HCT116 (cell line): ENCODE data around the gene TAS2R13. TPM values are rescaled to one million over a fixed set of nuclear protein-coding genes. Genes with fewer than 3 reads are reported as not detected.

Experiments used
- ATAC-seq: fragments of 200-7000 bp; cut with Tn5 transposase; 2 replicates; pipeline ENCODE4 v1.9.1; 2020; ENCODE audit warnings: mild to moderate bottlenecking, moderate library complexity
- Bru-seq: library from RNA; stranded (reverse); fragments of 400-500 nt; gene quantifications from one replicate; lab custom pipeline; 2021; lab: Mats Ljungman, UMichigan
- BruChase-seq, 2 experiments: library from RNA; stranded (reverse); fragments of 400-500 nt; gene quantifications; one replicate each; lab custom pipeline; 2021; lab: Mats Ljungman, UMichigan
- BruUV-seq: library from RNA; stranded (reverse); fragments of 400-500 nt; replicated peaks from 2 replicates; lab custom pipeline; 2021; lab: Mats Ljungman, UMichigan
- CTCF ChIA-PET: fragments of 300-600 bp; sonication (Branson Sonifier 250); formaldehyde crosslinking; loops from one replicate; lab custom pipeline; 2021; ENCODE audit warnings: antibody characterized with exemption; lab: Charles Lee
- POLR2A ChIA-PET: fragments of 300-600, 350-600 bp; sonication (Branson Sonifier 250); formaldehyde crosslinking; loops from one replicate; lab custom pipeline; 2021; ENCODE audit warnings: antibody characterized with exemption; lab: Charles Lee
- RAD21 ChIA-PET, 2 experiments: fragments of 300-600 bp; sonication (Branson Sonifier 250); formaldehyde crosslinking; loops; one replicate each; lab custom pipeline; 2023; ENCODE audit warnings: low total read pairs in 2 of 2; ENCODE audit not compliant: uncharacterized antibody in 2 of 2, unreplicated experiment in 2 of 2, low non-redundant PET in 1 of 2; lab: Charles Lee
- DNase-seq: peaks from one replicate; pipeline ENCODE4 v3.0.0-alpha.2; 2010; ENCODE audit warnings: low read depth, low spot score
- H2AFZ ChIP-seq: fragments of 200-600 bp; shearing (Covaris generic), sonication (generic); 2 replicates; pipeline ENCODE4 v1.6.1; 2017; ENCODE audit warnings: low read depth, mixed run types, mixed read lengths, antibody characterized with exemption, low read length; ENCODE audit not compliant: poor library complexity, severe bottlenecking
- H3K27ac ChIP-seq: 2 replicates; pipeline ENCODE4 v1.5.1; 2012; ENCODE audit warnings: low read depth, low read length
- H3K27me3 ChIP-seq: fragments of 200-600 bp; sonication (generic); 2 replicates; pipeline ENCODE4 v1.6.1; 2016; ENCODE audit warnings: mixed run types, low read length, mixed read lengths; ENCODE audit not compliant: insufficient read depth
- H3K36me3 ChIP-seq, 2 experiments: fragments of 200-500 bp in 1 of 2; fragments of 200-600 bp in 1 of 2; sonication (Bioruptor generic) in 1 of 2; sonication (generic) in 1 of 2; 2 replicates each; pipeline versions ENCODE4 v1.5.1 to v1.6.1; 2014 to 2016; ENCODE audit warnings: low read length in 2 of 2, inconsistent platforms in 1 of 2, mixed read lengths in 1 of 2, mixed run types in 1 of 2; ENCODE audit not compliant: insufficient read depth in 2 of 2, control insufficient read depth in 1 of 2
- H3K4me1 ChIP-seq, 2 experiments: fragments of 200-600 bp in 1 of 2; sonication (generic) in 1 of 2; 2 replicates each; pipeline versions ENCODE4 v1.5.1 to v1.6.1; 2012 to 2017; ENCODE audit warnings: low read length in 2 of 2, inconsistent platforms in 1 of 2, mild to moderate bottlenecking in 1 of 2, mixed read lengths in 1 of 2, mixed run types in 1 of 2, moderate library complexity in 1 of 2; ENCODE audit not compliant: insufficient read depth in 2 of 2, control insufficient read depth in 1 of 2
- H3K4me2 ChIP-seq: fragments of 200-600 bp; sonication (generic); 2 replicates; pipeline ENCODE4 v1.6.1; 2017; ENCODE audit warnings: mixed run types, low read length, mixed read lengths
- H3K4me3 ChIP-seq, 2 experiments: fragments of 200-600 bp in 1 of 2; sonication (generic) in 1 of 2; replicated peaks in 1 of 2; 2 replicates each; pipeline ENCODE4 v1.5.1; 2011 to 2016; ENCODE audit warnings: low read length in 2 of 2, control low read depth in 1 of 2, low read depth in 1 of 2, mild to moderate bottlenecking in 1 of 2, mixed read lengths in 1 of 2, mixed run types in 1 of 2
- H3K79me2 ChIP-seq: fragments of 200-600 bp; sonication (generic); 2 replicates; pipeline ENCODE4 v1.6.1; 2017; ENCODE audit warnings: mild to moderate bottlenecking, mixed run types, low read length, moderate library complexity, mixed read lengths; ENCODE audit not compliant: insufficient read depth
- H3K9ac ChIP-seq: fragments of 200-600 bp; sonication (generic); 2 replicates; pipeline ENCODE4 v1.6.1; 2016; ENCODE audit warnings: low read length, mixed read lengths
- H3K9me2 ChIP-seq: fragments of 200-600 bp; sonication (generic), shearing (Covaris generic); 2 replicates; pipeline ENCODE4 v1.6.1; 2017; ENCODE audit warnings: mixed run types, mild to moderate bottlenecking, moderate library complexity; ENCODE audit not compliant: insufficient read depth
- H3K9me3 ChIP-seq, 2 experiments: fragments of 200-500 bp in 1 of 2; fragments of 200-600 bp in 1 of 2; sonication (Bioruptor generic) in 1 of 2; sonication (generic) in 1 of 2; 2 replicates each; pipeline ENCODE4 v1.6.1; 2014 to 2017; ENCODE audit warnings: low read length in 2 of 2, mixed read lengths in 2 of 2, inconsistent platforms in 1 of 2, low read depth in 1 of 2, mild to moderate bottlenecking in 1 of 2, mixed run types in 1 of 2, moderate library complexity in 1 of 2; ENCODE audit not compliant: control insufficient read depth in 1 of 2, insufficient read depth in 1 of 2
- H4K20me1 ChIP-seq: fragments of 200-600 bp; sonication (generic), shearing (Covaris generic); 2 replicates; pipeline ENCODE4 v1.6.1; 2017; ENCODE audit warnings: mixed run types, mild to moderate bottlenecking, moderate library complexity; ENCODE audit not compliant: insufficient read depth
- ELF1 ChIP-seq: IDR thresholded peaks from 2 replicates; pipeline ENCODE4 v1.6.1; 2012; ENCODE audit warnings: low read depth, borderline replicate concordance
- FOSL1 ChIP-seq: IDR thresholded peaks from 2 replicates; pipeline ENCODE4 v1.6.1; 2012; ENCODE audit warnings: low read depth
- JUND ChIP-seq: IDR thresholded peaks from 2 replicates; pipeline ENCODE4 v1.6.1; 2012
- SRF ChIP-seq: IDR thresholded peaks from 2 replicates; pipeline ENCODE4 v1.6.1; 2012; ENCODE audit warnings: low read depth
- intact Hi-C: fragments of 100-400 bp; cut with micrococcal nuclease; formaldehyde crosslinking; loops from 2 replicates; pipeline ENCODE4 v1.10.0; 2022
- long read RNA-seq: library from polyadenylated mRNA; unstranded; transcript quantifications from one replicate; pipeline ENCODE4 v2.0.0, GENCODE V29; 2021; ENCODE audit not compliant: unreplicated experiment
- polyA plus RNA-seq: library from polyadenylated mRNA; unstranded; fragments of >200 nt; gene quantifications from 2 replicates; pipeline ENCODE4 v1.2.1, GENCODE V29; 2012; ENCODE audit warnings: missing spikeins
- total RNA-seq: library from RNA; stranded (reverse); gene quantifications from one replicate; pipeline ENCODE4 v1.2.1, GENCODE V29; 2021; ENCODE audit not compliant: unreplicated experiment
- TF ChIP-seq, protein P1 (sequence below): IDR thresholded peaks from 2 replicates; pipeline ENCODE4 v1.6.1; 2012; ENCODE audit warnings: low read depth
- TF ChIP-seq, protein P2 (sequence below): IDR thresholded peaks from 2 replicates; pipeline ENCODE4 v1.6.1; 2012

The TAS2R13 gene, protein sequence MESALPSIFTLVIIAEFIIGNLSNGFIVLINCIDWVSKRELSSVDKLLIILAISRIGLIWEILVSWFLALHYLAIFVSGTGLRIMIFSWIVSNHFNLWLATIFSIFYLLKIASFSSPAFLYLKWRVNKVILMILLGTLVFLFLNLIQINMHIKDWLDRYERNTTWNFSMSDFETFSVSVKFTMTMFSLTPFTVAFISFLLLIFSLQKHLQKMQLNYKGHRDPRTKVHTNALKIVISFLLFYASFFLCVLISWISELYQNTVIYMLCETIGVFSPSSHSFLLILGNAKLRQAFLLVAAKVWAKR
- total RNA-seq (0.91 TPM), Bru-seq, nascent RNA (percentile 65 among the genes with signal in this experiment), BruChase-seq, experiment 1, labeled RNA remaining after a 6-hour chase (percentile 76 among the genes with signal in this experiment), BruChase-seq, experiment 2, labeled RNA remaining after a 2-hour chase (percentile 83 among the genes with signal in this experiment)
- polyA plus RNA-seq: 0.05 TPM in 1 of 2 replicates, not detected in the other
- long read RNA-seq: 0 reads

DNA sequence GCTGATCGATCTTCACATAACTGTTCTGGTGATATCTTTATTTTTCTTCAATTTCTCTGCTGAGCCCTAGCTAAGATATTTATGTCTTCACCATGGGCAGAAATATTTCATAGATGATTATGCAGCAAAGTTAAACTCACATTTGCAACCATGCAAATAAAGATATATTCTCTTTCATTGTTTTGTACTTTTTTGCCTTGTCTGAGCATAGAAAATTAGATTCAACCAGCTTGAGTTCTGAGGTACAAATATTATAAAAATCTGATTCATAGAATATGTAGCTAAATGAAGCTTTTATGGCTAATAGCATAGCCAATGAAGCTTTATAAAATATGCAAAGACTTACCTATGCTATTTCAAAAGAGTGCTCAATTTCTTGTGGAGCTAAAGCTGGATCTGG is at the start of gene TAS2R13:
Gene TAS2R13, minus strand, starts transcription at position 101 of the 400 bp plus-strand sequence. CDS start 264 bp downstream, outside the sequence.
- ATAC-seq: no peak
- H3K9me2 ChIP-seq: no peaks in the 10 kb centered on the region
- no peak for DNase-seq
- H3K27ac ChIP-seq: no peak within 1 kb of the TSS
- no peaks in the 10 kb centered on the region for H3K4me1 ChIP-seq
- RAD21 ChIA-PET: no interaction called here
- H3K9me3 ChIP-seq: peaks cover 0 to 3% of the 10 kb centered on the region in 2 experiments; a peak in 1 of 4 replicates
- H3K4me3 ChIP-seq: no peak within 1 kb of the TSS
- 0 out of 4 replicates have a peak, but pooled peaks cover 0 to 3% of the 10 kb centered on the region in 2 experiments for H3K36me3 ChIP-seq
- H3K9ac ChIP-seq: no peak within 1 kb of the TSS
- no peaks in the 10 kb centered on the region for H3K27me3 ChIP-seq
- intact Hi-C loops: no loop called here
- POLR2A ChIA-PET: no interaction called here
- no peak within 1 kb of the TSS for H2AFZ ChIP-seq
- no peak for TF ChIP-seq SRF
- no peak for TF ChIP-seq ELF1
- TF ChIP-seq JUND: no peak
- TF ChIP-seq, protein P1, sequence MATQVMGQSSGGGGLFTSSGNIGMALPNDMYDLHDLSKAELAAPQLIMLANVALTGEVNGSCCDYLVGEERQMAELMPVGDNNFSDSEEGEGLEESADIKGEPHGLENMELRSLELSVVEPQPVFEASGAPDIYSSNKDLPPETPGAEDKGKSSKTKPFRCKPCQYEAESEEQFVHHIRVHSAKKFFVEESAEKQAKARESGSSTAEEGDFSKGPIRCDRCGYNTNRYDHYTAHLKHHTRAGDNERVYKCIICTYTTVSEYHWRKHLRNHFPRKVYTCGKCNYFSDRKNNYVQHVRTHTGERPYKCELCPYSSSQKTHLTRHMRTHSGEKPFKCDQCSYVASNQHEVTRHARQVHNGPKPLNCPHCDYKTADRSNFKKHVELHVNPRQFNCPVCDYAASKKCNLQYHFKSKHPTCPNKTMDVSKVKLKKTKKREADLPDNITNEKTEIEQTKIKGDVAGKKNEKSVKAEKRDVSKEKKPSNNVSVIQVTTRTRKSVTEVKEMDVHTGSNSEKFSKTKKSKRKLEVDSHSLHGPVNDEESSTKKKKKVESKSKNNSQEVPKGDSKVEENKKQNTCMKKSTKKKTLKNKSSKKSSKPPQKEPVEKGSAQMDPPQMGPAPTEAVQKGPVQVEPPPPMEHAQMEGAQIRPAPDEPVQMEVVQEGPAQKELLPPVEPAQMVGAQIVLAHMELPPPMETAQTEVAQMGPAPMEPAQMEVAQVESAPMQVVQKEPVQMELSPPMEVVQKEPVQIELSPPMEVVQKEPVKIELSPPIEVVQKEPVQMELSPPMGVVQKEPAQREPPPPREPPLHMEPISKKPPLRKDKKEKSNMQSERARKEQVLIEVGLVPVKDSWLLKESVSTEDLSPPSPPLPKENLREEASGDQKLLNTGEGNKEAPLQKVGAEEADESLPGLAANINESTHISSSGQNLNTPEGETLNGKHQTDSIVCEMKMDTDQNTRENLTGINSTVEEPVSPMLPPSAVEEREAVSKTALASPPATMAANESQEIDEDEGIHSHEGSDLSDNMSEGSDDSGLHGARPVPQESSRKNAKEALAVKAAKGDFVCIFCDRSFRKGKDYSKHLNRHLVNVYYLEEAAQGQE: no peak
- TF ChIP-seq, protein P2, sequence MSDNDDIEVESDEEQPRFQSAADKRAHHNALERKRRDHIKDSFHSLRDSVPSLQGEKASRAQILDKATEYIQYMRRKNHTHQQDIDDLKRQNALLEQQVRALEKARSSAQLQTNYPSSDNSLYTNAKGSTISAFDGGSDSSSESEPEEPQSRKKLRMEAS: no peak
- TF ChIP-seq FOSL1: no peak
- H3K4me2 ChIP-seq: no peak within 1 kb of the TSS
- CTCF ChIA-PET: no interaction called here
- no peaks in the 10 kb centered on the region for H4K20me1 ChIP-seq
- H3K79me2 ChIP-seq: no peaks in the 10 kb centered on the region
- BruUV-seq: no TSS peak
